ENCODE data around the gene SRGAP1. TPM values are rescaled to one million over a fixed set of nuclear protein-coding genes. Genes with fewer than 3 reads are reported as not detected.

Gene SRGAP1
- total and polyA plus RNA-seq, 2 of the 8 experiments (the other 6 are each of a cell fraction or from before 2014, with no cell fraction given), result 3.2 to 7.3 TPM

GRCh38 chr12:64042911-64043310 lies 198.4 kb downstream of the SRGAP1 start:
- no peaks in the 10 kb centered on the region for H3K79me2 ChIP-seq (ENCODE audit: control insufficient read depth in 1 of 2, insufficient read depth in 2 of 2, low read length in 2 of 2)
- H2BK5ac ChIP-seq (ENCODE audit: low read depth, low read length), result no peak overlapping the region
- no peaks in the 10 kb centered on the region for H3K79me1 ChIP-seq (ENCODE audit: low read depth, low read length)
- no peak overlapping the region for H4K5ac ChIP-seq (ENCODE audit: insufficient read length, low read depth, low read length)
- 81% methylated on average over 2 of the region's 2 CpGs; no CpG with 5 or more reads in 1 of the 2 experiments for WGBS, 2 experiments (ENCODE audit: extremely low coverage in 1 of 2, insufficient coverage in 1 of 2, insufficient read length in 1 of 2, insufficient replicate concordance in 2 of 2, low coverage in 1 of 2, low lambda C conversion rate in 2 of 2, missing lambda C conversion rate in 1 of 2)
- no peak overlapping the region for H3K4me3 ChIP-seq (ENCODE audit: extremely low read depth in 1 of 4, insufficient read depth in 2 of 4, low read depth in 3 of 4, low read length in 4 of 4)
- TF ChIP-seq ZNF274 (IDR thresholded peaks at IDR 0.05; ENCODE audit: borderline replicate concordance, extremely low read depth, low read length), result no peak
- TF ChIP-seq NANOG (IDR thresholded peaks at IDR 0.05; ENCODE audit: insufficient read depth, low read depth, low read length, poor library complexity, severe bottlenecking), result no peak
- TF ChIP-seq TBP (IDR thresholded peaks at IDR 0.05; ENCODE audit: low read depth, low read length), result no peak
- TF ChIP-seq JUN (IDR thresholded peaks at IDR 0.05; ENCODE audit: low read depth, low read length), result no peak
- no peak for TF ChIP-seq TAF7 (optimal IDR thresholded peaks at IDR 0.05; ENCODE audit: borderline replicate concordance, low read depth, low read length)
- TF ChIP-seq BCL11A (IDR thresholded peaks at IDR 0.05; ENCODE audit: low read depth in 2 of 2, low read length in 2 of 2), result no peak
- no peak for TF ChIP-seq BACH1 (IDR thresholded peaks at IDR 0.05; ENCODE audit: low read length)
- no peak for TF ChIP-seq RFX5 (IDR thresholded peaks at IDR 0.05; ENCODE audit: borderline replicate concordance, low read depth, low read length)
- H3K4ac ChIP-seq (replicated peaks; ENCODE audit: insufficient read length, low read depth, low read length), result no peak overlapping the region
- no peak overlapping the region for H2BK120ac ChIP-seq (replicated peaks; ENCODE audit: low read depth, low read length)
- H3K14ac ChIP-seq (ENCODE audit: insufficient read length), result no peak overlapping the region
- no peak overlapping the region for H3K9ac ChIP-seq (replicated peaks in 1 of 4; ENCODE audit: extremely low read depth in 1 of 4, low read depth in 3 of 4, low read length in 3 of 4)
- no peak overlapping the region for H2AK5ac ChIP-seq (ENCODE audit: low read depth, low read length)
- H3K4me1 ChIP-seq (replicated peaks in 1 of 4; ENCODE audit: control insufficient read depth in 3 of 4, insufficient read depth in 4 of 4, low read length in 3 of 4), result peaks cover 0 to 8% (median 3%) of the 10 kb centered on the region in 4 experiments; a peak in 4 of 7 replicates
- H4K91ac ChIP-seq (replicated peaks; ENCODE audit: insufficient read length, low read length), result no peak overlapping the region
- no peak overlapping the region for H4K8ac ChIP-seq (ENCODE audit: extremely low read depth, insufficient read depth, low read length)
- H3K27me3 ChIP-seq (replicated peaks in 1 of 4; ENCODE audit: control insufficient read depth in 3 of 4, extremely low read depth in 1 of 4, insufficient read depth in 3 of 4, low read length in 3 of 4), result no peaks in the 10 kb centered on the region
- no peak overlapping the region for H3K18ac ChIP-seq (ENCODE audit: extremely low read depth, low read length)
- FAIRE-seq (no peak), DNase-seq (ENCODE audit: low read depth in 1 of 2, low spot score in 2 of 2) (no peak)
- no peaks in the 10 kb centered on the region for H4K20me1 ChIP-seq (replicated peaks in 1 of 2; ENCODE audit: control insufficient read depth in 1 of 2, insufficient read depth in 2 of 2, low read length in 2 of 2)
- no peaks in the 10 kb centered on the region for H3K9me3 ChIP-seq (ENCODE audit: insufficient read depth in 2 of 2, low read depth in 1 of 2, low read length in 1 of 2)
- no peak overlapping the region for H2BK15ac ChIP-seq (ENCODE audit: low read length)
- no peak overlapping the region for H3K27ac ChIP-seq (ENCODE audit: low read depth, low read length)
- no peaks in the 10 kb centered on the region for H3K23me2 ChIP-seq (ENCODE audit: low read depth, low read length)
- POLR2A ChIA-PET (ENCODE audit: partially characterized antibody), result no interaction called here
- CTCF ChIA-PET (ENCODE audit: partially characterized antibody), result interaction anchor here (1.2 kb wide), 1 partner anchor 21 kb away, joined by 5 read pairs; no protein-coding TSS in a partner anchor
- H2BK12ac ChIP-seq (ENCODE audit: low read depth, low read length), result no peak overlapping the region
- no peak overlapping the region for H3K4me2 ChIP-seq (ENCODE audit: insufficient read depth in 1 of 2, low read depth in 2 of 2, low read length in 2 of 2)
- H2AFZ ChIP-seq (ENCODE audit: low read length), result no peak overlapping the region
- H3K23ac ChIP-seq (ENCODE audit: insufficient read length), result no peak overlapping the region
- H2BK20ac ChIP-seq (ENCODE audit: low read length), result no peak overlapping the region
- no peaks in the 10 kb centered on the region for H3K36me3 ChIP-seq (ENCODE audit: control insufficient read depth in 2 of 4, insufficient read depth in 4 of 4, low read length in 3 of 4)
- no peak overlapping the region for H3K56ac ChIP-seq (replicated peaks; ENCODE audit: insufficient read length, low read depth, low read length)
